Measurements from ENCODE around the gene COQ3. TPM values are rescaled to one million over a fixed set of nuclear protein-coding genes. Genes with fewer than 3 reads are reported as not detected.

Gene COQ3
- total and polyA plus RNA-seq, 10 donors = 3.2 to 16.8 (median 5.1) TPM

GRCh38 chr6:99354983-99355382 is 39.0 kb downstream of the COQ3 start:
- intact Hi-C loops (cut with DNase I; ENCODE audit: low total_unique reads) = no loop called here
- no peaks in the 10 kb centered on the region for H3K36me3 ChIP-seq
- no peak overlapping the region for H3K4me3 ChIP-seq
- H3K27me3 ChIP-seq (replicated peaks in 1 of 7) = peaks cover 0 to 78% (median 22%) of the 10 kb centered on the region in 7 donors
- H3K9me3 ChIP-seq = no peaks in the 10 kb centered on the region
- TF ChIP-seq POLR2AphosphoS5 (IDR thresholded peaks at IDR 0.05) (no peak), POLR2A (IDR thresholded peaks at IDR 0.05) (no peak), CTCF (IDR thresholded peaks at IDR 0.05 in 8 of 11, conservative IDR thresholded peaks at IDR 0.05 in 3 of 11) (no peak)
- WGBS, 5 donors = 66 to 77% (median 68%) methylated on average over 4 of the region's 4 CpGs
- no peak overlapping the region for H3K27ac ChIP-seq
- H3K4me1 ChIP-seq = peaks cover 0 to 6% (median 3%) of the 10 kb centered on the region in 6 donors
- DNase-seq = no peak

GRCh38 chr6:99353126-99353525 is 40.9 kb downstream of the COQ3 start:
- Histone ChIP-seq H3K4me3 (no peak overlapping the region), H3K36me3 (no peaks in the 10 kb centered on the region), H3K9me3 (no peaks in the 10 kb centered on the region), H3K4me1 (peaks cover 0 to 18% (median 9%) of the 10 kb centered on the region in 6 donors), H3K27ac (no peak overlapping the region), H3K27me3 (replicated peaks in 1 of 7) (peaks cover 0 to 85% (median 36%) of the 10 kb centered on the region in 7 donors)
- no peak for DNase-seq
- 73 to 81% (median 75%) methylated on average over 9 of the region's 9 CpGs for WGBS, 5 donors
- TF ChIP-seq POLR2A (IDR thresholded peaks at IDR 0.05) (no peak), CTCF (IDR thresholded peaks at IDR 0.05 in 8 of 11, conservative IDR thresholded peaks at IDR 0.05 in 3 of 11) (no peak), POLR2AphosphoS5 (IDR thresholded peaks at IDR 0.05) (no peak)
- intact Hi-C loops (cut with DNase I; ENCODE audit: low total_unique reads) = no loop called here

- Histone ChIP-seq H3K27me3 (replicated peaks in 1 of 7) (peaks cover 0 to 95% (median 36%) of the 10 kb centered on the region in 7 donors), H3K36me3 (no peaks in the 10 kb centered on the region), H3K27ac (no peak overlapping the region), H3K9me3 (no peaks in the 10 kb centered on the region), H3K4me1 (peaks cover 0 to 18% (median 9%) of the 10 kb centered on the region in 6 donors), H3K4me3 (no peak overlapping the region)
- intact Hi-C loops (cut with DNase I; ENCODE audit: low total_unique reads) = no loop called here
- TF ChIP-seq POLR2A (IDR thresholded peaks at IDR 0.05) = no peak
- no peak for TF ChIP-seq CTCF (IDR thresholded peaks at IDR 0.05 in 8 of 11, conservative IDR thresholded peaks at IDR 0.05 in 3 of 11)
- no peak for TF ChIP-seq POLR2AphosphoS5 (IDR thresholded peaks at IDR 0.05)
- 26 to 40% (median 33%) methylated on average over 10 of the region's 10 CpGs for WGBS, 5 donors
- DNase-seq = no peak
These were observed 43.4 kb downstream of the COQ3 start for GRCh38 chr6:99350573-99350972.

GRCh38 chr6:99349171-99350141 is 44.5 kb downstream of the COQ3 start, which contains the start of gene FAXC:
Gene FAXC (minus strand): TSS chr6:99349674. CDS start chr6:99349372, 302 bp downstream.
- Histone ChIP-seq H3K27me3 (replicated peaks in 1 of 7) (peaks cover 0 to 84% (median 35%) of the 10 kb centered on the region in 7 donors), H3K9me3 (no peaks in the 10 kb centered on the region), H3K27ac (no peak within 1 kb of the TSS), H3K4me3 (peak within 1 kb of the TSS; percentile 30 to 74 (median 56)), H3K4me1 (peaks cover 0 to 18% (median 9%) of the 10 kb centered on the region in 6 donors), H3K36me3 (no peaks in the 10 kb centered on the region)
- 1 to 2% (median 1%) methylated on average over 25 to 108 of the region's 108 CpGs for WGBS, 5 donors
- TF ChIP-seq POLR2AphosphoS5 (IDR thresholded peaks at IDR 0.05) (peak in 1 of 3 donors; percentile 5), CTCF (IDR thresholded peaks at IDR 0.05 in 8 of 11, conservative IDR thresholded peaks at IDR 0.05 in 3 of 11) (no peak), POLR2A (IDR thresholded peaks at IDR 0.05) (no peak)
- no peak for DNase-seq
- intact Hi-C loops (cut with DNase I; ENCODE audit: low total_unique reads) = no loop called here

Measured in spleen (tissue), 11 donors.